ENCODE data around the gene SUPT6H.

The SUPT6H gene

DNA sequence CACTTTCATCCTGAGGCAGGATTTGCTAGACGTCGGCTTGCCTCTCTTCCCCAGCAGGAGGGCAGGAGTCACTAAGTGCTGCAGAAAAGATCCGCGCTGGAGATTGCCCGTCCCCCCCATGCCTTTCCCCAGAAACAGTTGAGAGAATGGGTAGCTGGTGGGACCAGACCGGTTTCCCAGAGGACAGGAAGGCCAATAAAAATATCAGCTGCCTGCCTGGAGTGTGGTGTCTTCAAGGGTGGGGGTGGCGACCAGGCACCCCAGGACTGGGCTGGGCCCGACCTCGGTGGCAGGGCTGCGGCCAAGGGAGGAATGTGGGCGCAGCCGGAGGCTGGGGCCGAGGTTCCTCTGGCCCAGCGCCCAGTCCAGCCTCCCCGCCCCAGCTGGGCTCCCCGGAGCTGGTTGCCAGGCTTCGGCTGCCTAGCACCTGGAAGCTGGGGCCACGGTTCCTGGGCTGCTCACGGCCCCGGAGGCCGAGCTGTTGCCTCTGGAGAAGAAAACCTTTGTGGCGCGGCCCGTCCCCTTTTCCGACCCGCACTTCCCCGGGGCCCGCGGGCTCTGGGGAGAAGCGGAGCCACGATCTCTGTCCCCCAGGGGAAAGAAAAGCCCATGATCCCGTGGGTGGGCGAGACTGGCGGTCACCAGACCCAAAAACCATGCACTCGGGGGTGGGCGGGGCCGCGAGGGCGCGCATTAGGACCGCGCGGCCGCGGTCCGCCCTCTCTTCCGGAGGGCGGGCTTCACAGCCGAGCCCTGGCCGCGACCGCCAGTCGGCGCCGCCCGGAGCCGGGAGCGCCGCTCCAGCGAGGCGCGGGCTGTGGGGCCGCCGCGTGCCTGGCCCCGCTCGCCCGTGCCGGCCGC lies 81.5 kb downstream of the SUPT6H start, which contains the start of gene TRAF4:
Gene TRAF4 (plus strand): TSS at position 769 of the 861 bp plus-strand sequence. CDS start 102 bp downstream, outside the sequence.
- Histone ChIP-seq H3K4me3 (ENCODE audit: low read depth, low read length) (peak within 1 kb of the TSS; percentile 96), H3K9me3 (ENCODE audit: insufficient read depth, low read depth, low read length) (peaks cover 5% of the 10 kb centered on the region), H3K79me2 (ENCODE audit: control insufficient read depth, insufficient read depth, low read length, poor library complexity) (peaks cover 35% of the 10 kb centered on the region), H3K18ac (ENCODE audit: low read length) (peak within 1 kb of the TSS; percentile 98), H3K9ac (ENCODE audit: low read length) (peak within 1 kb of the TSS; percentile 98), H4K91ac (ENCODE audit: low read depth, low read length) (peak within 1 kb of the TSS; percentile 100), H2AFZ (ENCODE audit: insufficient read depth, low read length, poor library complexity) (peak within 1 kb of the TSS; percentile 92), H2AK5ac (ENCODE audit: low read length) (peak within 1 kb of the TSS; percentile 98), H3K4ac (ENCODE audit: low read depth, low read length) (peak within 1 kb of the TSS; percentile 99), H3K4me2 (ENCODE audit: low read length) (peak within 1 kb of the TSS; percentile 93), H2BK5ac (ENCODE audit: low read depth, low read length, poor library complexity) (peak within 1 kb of the TSS; percentile 99), H3K23ac (ENCODE audit: low read length) (peak within 1 kb of the TSS; percentile 76), H2BK12ac (ENCODE audit: low read length) (peak within 1 kb of the TSS; percentile 89), H3K36me3 (ENCODE audit: control insufficient read depth in 1 of 2, insufficient read depth in 2 of 2, low read length in 2 of 2) (peaks cover 28 to 36% of the 10 kb centered on the region in 2 experiments), H4K8ac (ENCODE audit: low read depth, low read length) (peak within 1 kb of the TSS; percentile 95), H3K27ac (ENCODE audit: low read depth, low read length) (peak within 1 kb of the TSS; percentile 100), H3K14ac (ENCODE audit: low read length) (peak within 1 kb of the TSS; percentile 99), H3K79me1 (ENCODE audit: low read length) (peaks cover 53% of the 10 kb centered on the region), H3K4me1 (ENCODE audit: control insufficient read depth in 1 of 2, insufficient read depth in 2 of 2, low read length in 2 of 2) (peaks cover 36 to 42% of the 10 kb centered on the region in 2 experiments), H4K12ac (ENCODE audit: low read depth, low read length) (peak within 1 kb of the TSS; percentile 97), H3K27me3 (ENCODE audit: insufficient read depth, low read length) (no peaks in the 10 kb centered on the region), H2BK120ac (ENCODE audit: insufficient read depth, low read length, poor library complexity) (peak within 1 kb of the TSS; percentile 98)
- WGBS (ENCODE audit: extremely low coverage, insufficient coverage, insufficient read length): no CpG with 5 or more reads among the region's 70 CpGs
- DNase-seq: peak; percentile 83 to 86

DNA sequence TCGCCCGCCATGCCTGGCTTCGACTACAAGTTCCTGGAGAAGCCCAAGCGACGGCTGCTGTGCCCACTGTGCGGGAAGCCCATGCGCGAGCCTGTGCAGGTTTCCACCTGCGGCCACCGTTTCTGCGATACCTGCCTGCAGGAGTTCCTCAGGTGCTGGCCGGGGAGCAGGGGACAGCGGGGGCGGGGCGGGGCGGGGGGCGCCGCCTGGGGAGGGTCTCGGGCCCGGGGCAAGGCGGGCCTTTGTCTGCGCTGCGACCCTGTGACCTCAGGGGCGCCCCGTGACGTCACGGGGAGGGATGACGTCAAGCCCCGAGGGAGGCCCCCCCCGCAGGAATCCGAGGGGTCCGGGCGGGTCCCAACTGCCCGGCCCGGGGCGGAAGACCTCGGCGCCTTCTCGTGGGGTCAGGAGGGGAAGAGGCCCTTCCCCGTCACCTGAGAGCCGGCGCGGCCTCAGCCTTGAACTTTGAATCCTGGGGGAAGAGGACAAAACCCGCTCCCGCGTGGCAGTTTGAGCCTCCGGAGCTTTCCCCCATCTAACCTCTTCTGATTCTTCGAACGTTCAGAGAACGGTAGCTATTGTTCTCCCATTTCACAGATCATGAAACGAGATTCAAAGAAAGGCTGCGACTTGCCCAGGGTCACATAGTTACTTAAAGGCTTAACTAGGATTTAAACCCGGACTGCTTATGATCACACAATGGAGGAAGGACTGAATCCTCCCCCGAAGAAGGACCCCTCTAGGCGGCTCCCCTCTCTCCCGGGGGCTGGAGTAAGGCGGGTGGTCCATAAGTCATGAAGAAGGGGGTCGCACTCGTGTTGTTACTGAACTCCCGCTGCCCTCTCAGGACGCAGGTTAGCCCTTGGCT lies 82.3 kb downstream of the SUPT6H start:
- no CpG with 5 or more reads among the region's 61 CpGs for WGBS (ENCODE audit: extremely low coverage, insufficient coverage, insufficient read length)
- Histone ChIP-seq H3K79me1 (ENCODE audit: low read length) (peaks cover 51% of the 10 kb centered on the region), H4K91ac (ENCODE audit: low read depth, low read length) (peak overlapping the region; percentile 99), H3K27me3 (ENCODE audit: insufficient read depth, low read length) (no peaks in the 10 kb centered on the region), H3K27ac (ENCODE audit: low read depth, low read length) (peak overlapping the region; percentile 100), H3K23ac (ENCODE audit: low read length) (peak overlapping the region; percentile 76), H3K36me3 (ENCODE audit: control insufficient read depth in 1 of 2, insufficient read depth in 2 of 2, low read length in 2 of 2) (peaks cover 37 to 44% of the 10 kb centered on the region in 2 experiments), H3K4me2 (ENCODE audit: low read length) (peak overlapping the region; percentile 66), H3K18ac (ENCODE audit: low read length) (peak overlapping the region; percentile 97), H4K12ac (ENCODE audit: low read depth, low read length) (peak overlapping the region; percentile 97), H2BK120ac (ENCODE audit: insufficient read depth, low read length, poor library complexity) (peak overlapping the region; percentile 98), H3K14ac (ENCODE audit: low read length) (peak overlapping the region; percentile 99), H2AFZ (ENCODE audit: insufficient read depth, low read length, poor library complexity) (peak overlapping the region; percentile 92), H2BK5ac (ENCODE audit: low read depth, low read length, poor library complexity) (peak overlapping the region; percentile 99), H4K8ac (ENCODE audit: low read depth, low read length) (peak overlapping the region; percentile 92), H3K9ac (ENCODE audit: low read length) (peak overlapping the region; percentile 98), H2BK12ac (ENCODE audit: low read length) (peak overlapping the region; percentile 47), H3K9me3 (ENCODE audit: insufficient read depth, low read depth, low read length) (peaks cover 5% of the 10 kb centered on the region), H3K79me2 (ENCODE audit: control insufficient read depth, insufficient read depth, low read length, poor library complexity) (peaks cover 35% of the 10 kb centered on the region), H2AK5ac (ENCODE audit: low read length) (peak overlapping the region; percentile 98), H3K4me1 (ENCODE audit: control insufficient read depth in 1 of 2, insufficient read depth in 2 of 2, low read length in 2 of 2) (peaks cover 32 to 41% of the 10 kb centered on the region in 2 experiments), H3K4ac (ENCODE audit: low read depth, low read length) (peak overlapping the region; percentile 99), H3K4me3 (ENCODE audit: low read depth, low read length) (peak overlapping the region; percentile 96)
- DNase-seq: peak; percentile 38 to 75

DNA sequence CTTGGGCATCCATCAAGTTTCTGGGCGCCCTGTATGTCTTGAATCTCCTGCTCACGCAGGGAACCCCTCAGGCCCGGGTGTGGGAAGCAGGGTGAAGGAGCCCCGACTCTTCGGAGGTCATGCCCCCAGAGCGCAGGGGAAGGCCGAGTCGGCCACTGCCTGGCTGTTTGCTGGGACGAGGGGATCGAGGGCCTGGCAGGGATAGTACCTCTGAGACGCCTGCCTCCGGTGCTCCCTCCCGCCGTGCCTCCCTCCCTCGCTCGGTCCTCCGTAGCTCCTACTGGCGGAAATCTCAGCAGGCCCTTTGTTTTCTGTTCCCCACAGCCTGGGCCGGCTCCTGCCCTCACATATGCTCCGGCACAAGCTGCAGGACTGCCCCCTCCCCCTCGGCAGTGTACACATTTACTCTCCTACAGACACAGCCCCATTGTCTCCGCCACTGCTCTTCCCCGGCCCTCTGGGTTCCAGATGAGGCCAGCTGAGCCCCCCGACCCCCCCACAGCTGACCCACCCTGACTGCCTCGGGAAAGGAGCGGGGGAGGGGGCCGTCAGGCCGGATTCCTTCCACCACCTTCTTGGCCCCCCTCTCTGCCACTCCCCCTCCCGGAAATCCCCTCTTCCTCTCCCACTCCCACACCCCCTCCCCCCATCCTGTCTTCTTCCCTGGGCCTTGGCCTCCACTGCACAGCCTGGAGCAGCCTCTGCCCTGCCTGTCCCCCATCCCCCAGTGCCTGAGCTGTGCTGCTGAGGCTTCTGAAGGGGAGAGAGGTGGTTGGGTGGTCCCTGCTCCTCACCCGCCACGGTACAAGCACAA lies 83.2 kb downstream of the SUPT6H start:
- Histone ChIP-seq H2BK120ac (ENCODE audit: insufficient read depth, low read length, poor library complexity) (peak overlapping the region; percentile 98), H3K18ac (ENCODE audit: low read length) (peak overlapping the region; percentile 97), H4K8ac (ENCODE audit: low read depth, low read length) (peak overlapping the region; percentile 92), H3K4me1 (ENCODE audit: control insufficient read depth in 1 of 2, insufficient read depth in 2 of 2, low read length in 2 of 2) (peaks cover 32 to 41% of the 10 kb centered on the region in 2 experiments), H2AFZ (ENCODE audit: insufficient read depth, low read length, poor library complexity) (peak overlapping the region; percentile 71), H2AK5ac (ENCODE audit: low read length) (peak overlapping the region; percentile 98), H2BK12ac (ENCODE audit: low read length) (peak overlapping the region; percentile 83), H2BK5ac (ENCODE audit: low read depth, low read length, poor library complexity) (peak overlapping the region; percentile 96), H3K36me3 (ENCODE audit: control insufficient read depth in 1 of 2, insufficient read depth in 2 of 2, low read length in 2 of 2) (peaks cover 43 to 51% of the 10 kb centered on the region in 2 experiments), H4K91ac (ENCODE audit: low read depth, low read length) (peak overlapping the region; percentile 99), H3K27me3 (ENCODE audit: insufficient read depth, low read length) (no peaks in the 10 kb centered on the region), H3K23ac (ENCODE audit: low read length) (peak overlapping the region; percentile 76), H3K14ac (ENCODE audit: low read length) (peak overlapping the region; percentile 98), H3K27ac (ENCODE audit: low read depth, low read length) (peak overlapping the region; percentile 100), H4K12ac (ENCODE audit: low read depth, low read length) (peak overlapping the region; percentile 79), H3K4ac (ENCODE audit: low read depth, low read length) (peak overlapping the region; percentile 99), H3K79me2 (ENCODE audit: control insufficient read depth, insufficient read depth, low read length, poor library complexity) (peaks cover 35% of the 10 kb centered on the region), H3K4me2 (ENCODE audit: low read length) (peak overlapping the region; percentile 66), H3K9ac (ENCODE audit: low read length) (peak overlapping the region; percentile 98), H3K4me3 (ENCODE audit: low read depth, low read length) (peak overlapping the region; percentile 96), H3K79me1 (ENCODE audit: low read length) (peaks cover 51% of the 10 kb centered on the region), H3K9me3 (ENCODE audit: insufficient read depth, low read depth, low read length) (peaks cover 5% of the 10 kb centered on the region)
- no CpG with 5 or more reads among the region's 31 CpGs for WGBS (ENCODE audit: extremely low coverage, insufficient coverage, insufficient read length)
- DNase-seq: peak; percentile 48 to 54
